Prostate gland (tissue), 2 donors: Measurements from ENCODE around the gene SVOPL. TPM values are rescaled to one million over a fixed set of nuclear protein-coding genes. Genes with fewer than 3 reads are reported as not detected.
"Not testable (repeated sequence)": the region's sequence is repeated elsewhere in the genome, so short reads cannot be mapped to it uniquely, and the experiment has no call there.

Experiments
- DNase-seq: peaks from one replicate; pipeline ENCODE4 v3.0.0-alpha.2; 2019; ENCODE audit warnings: low spot score
- H3K27ac ChIP-seq, 2 donors: fragments of 200-600 bp; sonication (generic); 2 replicates each; pipeline ENCODE4 v1.5.1; 2017 to 2019
- H3K27me3 ChIP-seq: fragments of 200-600 bp; sonication (generic); replicated peaks from 2 replicates; pipeline ENCODE4 v1.5.1; 2019; ENCODE audit not compliant: insufficient read depth
- H3K36me3 ChIP-seq, 2 donors: fragments of 200-600 bp; sonication (generic); 1 replicate in 1 of 2; 2 replicates in 1 of 2; pipeline versions ENCODE4 v1.5.1 to v1.8.1; 2017 to 2019
- H3K4me1 ChIP-seq: fragments of 200-600 bp; sonication (generic); replicated peaks from 2 replicates; pipeline ENCODE4 v1.5.1; 2019
- H3K4me3 ChIP-seq, 2 donors: fragments of 200-600 bp; sonication (generic); 2 replicates each; pipeline ENCODE4 v1.5.1; 2017 to 2019
- H3K9me3 ChIP-seq: fragments of 200-600 bp; sonication (generic); 2 replicates; pipeline ENCODE4 v1.5.1; 2017
- POLR2A ChIP-seq: fragments of 450-650 bp; IDR thresholded peaks from one replicate; pipeline ENCODE4 v1.6.1; 2016; ENCODE audit warnings: antibody characterized with exemption, mild to moderate bottlenecking
- POLR2AphosphoS5 ChIP-seq: sonication (generic); formaldehyde crosslinking; IDR thresholded peaks from one replicate; pipeline ENCODE4 v1.6.1; 2017; ENCODE audit warnings: antibody characterized with exemption
- WGBS: methylation state at CpG from one replicate; pipeline ENCODE4 v1.1.5; 2018; 5-methylcytosine and 5-hydroxymethylcytosine counted together
- intact Hi-C: fragments of 100-400 bp; cut with DNase I; formaldehyde crosslinking; loops from one replicate; pipeline ENCODE4 v1.14.2; 2022
- total RNA-seq, 2 donors: library from RNA; depleted of rRNA; stranded (reverse); fragments of >200 nt; gene quantifications; one replicate each; pipeline ENCODE4 v1.1.0, GENCODE V29; 2016
- TF ChIP-seq, protein P1 (sequence below), 4 experiments: fragments of 200-600 bp in 2 of 4; fragments of 450-650 bp in 2 of 4; sonication (generic) in 2 of 4; IDR thresholded peaks; 1 replicate in 3 of 4; 2 replicates in 1 of 4; pipeline ENCODE4 v1.5.1; 2016 to 2019; ENCODE audit warnings: antibody characterized with exemption in 4 of 4, mild to moderate bottlenecking in 2 of 4, moderate library complexity in 2 of 4

SVOPL gene
- total RNA-seq, 2 donors from 2014 or later, result 0.36 TPM; not detected in 1

DNA sequence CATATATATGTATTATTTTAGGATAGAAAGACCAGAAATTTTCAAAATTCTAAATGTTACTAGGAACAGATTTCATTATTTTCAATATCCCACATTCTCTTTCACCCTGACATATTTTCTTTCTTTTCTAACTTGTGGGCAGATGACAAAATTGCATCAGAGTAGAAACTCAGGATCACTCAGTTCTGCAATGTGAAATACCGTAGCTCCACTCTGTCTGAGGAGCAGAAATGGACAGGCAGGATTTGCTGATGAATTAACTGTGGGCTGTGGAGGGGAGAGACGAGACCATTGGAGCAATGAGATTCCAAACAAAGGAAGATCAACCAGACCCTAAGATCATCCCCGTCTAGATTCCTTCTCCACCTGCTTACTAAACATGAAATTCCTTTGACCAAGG lies 37.0 kb upstream of the SVOPL start:
- intact Hi-C loops, result loop anchor here (10.0 kb wide), 1 partner anchor 573 kb away; no protein-coding TSS in a partner anchor
- no peaks in the 10 kb centered on the region for H3K36me3 ChIP-seq
- H3K4me1 ChIP-seq, result no peaks in the 10 kb centered on the region
- TF ChIP-seq, protein P1, sequence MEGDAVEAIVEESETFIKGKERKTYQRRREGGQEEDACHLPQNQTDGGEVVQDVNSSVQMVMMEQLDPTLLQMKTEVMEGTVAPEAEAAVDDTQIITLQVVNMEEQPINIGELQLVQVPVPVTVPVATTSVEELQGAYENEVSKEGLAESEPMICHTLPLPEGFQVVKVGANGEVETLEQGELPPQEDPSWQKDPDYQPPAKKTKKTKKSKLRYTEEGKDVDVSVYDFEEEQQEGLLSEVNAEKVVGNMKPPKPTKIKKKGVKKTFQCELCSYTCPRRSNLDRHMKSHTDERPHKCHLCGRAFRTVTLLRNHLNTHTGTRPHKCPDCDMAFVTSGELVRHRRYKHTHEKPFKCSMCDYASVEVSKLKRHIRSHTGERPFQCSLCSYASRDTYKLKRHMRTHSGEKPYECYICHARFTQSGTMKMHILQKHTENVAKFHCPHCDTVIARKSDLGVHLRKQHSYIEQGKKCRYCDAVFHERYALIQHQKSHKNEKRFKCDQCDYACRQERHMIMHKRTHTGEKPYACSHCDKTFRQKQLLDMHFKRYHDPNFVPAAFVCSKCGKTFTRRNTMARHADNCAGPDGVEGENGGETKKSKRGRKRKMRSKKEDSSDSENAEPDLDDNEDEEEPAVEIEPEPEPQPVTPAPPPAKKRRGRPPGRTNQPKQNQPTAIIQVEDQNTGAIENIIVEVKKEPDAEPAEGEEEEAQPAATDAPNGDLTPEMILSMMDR (IDR thresholded peaks at IDR 0.05), result no peak
- no peak for TF ChIP-seq POLR2AphosphoS5
- TF ChIP-seq POLR2A, result no peak
- 54% methylated on average over 3 of the region's 3 CpGs for WGBS
- H3K27me3 ChIP-seq, result no peaks in the 10 kb centered on the region
- H3K4me3 ChIP-seq, result no peak overlapping the region
- no peak for DNase-seq
- H3K27ac ChIP-seq, result no peak overlapping the region
- no peaks in the 10 kb centered on the region for H3K9me3 ChIP-seq

DNA sequence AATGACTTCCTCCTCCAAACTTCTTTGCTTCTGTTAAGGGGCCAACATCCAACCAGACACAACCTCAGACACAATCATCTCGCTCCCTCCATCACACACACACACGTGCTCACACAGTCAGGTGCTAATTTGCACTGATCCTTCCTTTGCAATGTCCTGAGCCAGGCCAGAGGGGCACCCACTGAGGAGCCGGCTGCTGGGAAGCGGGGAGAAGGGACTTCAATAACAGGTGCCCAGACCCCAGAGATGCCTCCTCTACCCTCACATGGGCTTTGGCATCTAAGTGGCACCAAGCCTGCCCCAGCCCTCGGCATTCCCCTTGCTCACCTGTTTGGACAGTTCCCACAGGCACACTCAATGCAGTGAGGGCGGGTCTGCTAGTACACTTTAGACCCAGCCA lies 34.2 kb upstream of the SVOPL start:
- intact Hi-C loops, result loop anchor here (10.0 kb wide), 1 partner anchor 571 kb away; no protein-coding TSS in a partner anchor
- 76% methylated on average over 6 of the region's 6 CpGs for WGBS
- TF ChIP-seq POLR2A (no peak), POLR2AphosphoS5 (no peak)
- TF ChIP-seq, protein P1 (IDR thresholded peaks at IDR 0.05), result no peak

DNA sequence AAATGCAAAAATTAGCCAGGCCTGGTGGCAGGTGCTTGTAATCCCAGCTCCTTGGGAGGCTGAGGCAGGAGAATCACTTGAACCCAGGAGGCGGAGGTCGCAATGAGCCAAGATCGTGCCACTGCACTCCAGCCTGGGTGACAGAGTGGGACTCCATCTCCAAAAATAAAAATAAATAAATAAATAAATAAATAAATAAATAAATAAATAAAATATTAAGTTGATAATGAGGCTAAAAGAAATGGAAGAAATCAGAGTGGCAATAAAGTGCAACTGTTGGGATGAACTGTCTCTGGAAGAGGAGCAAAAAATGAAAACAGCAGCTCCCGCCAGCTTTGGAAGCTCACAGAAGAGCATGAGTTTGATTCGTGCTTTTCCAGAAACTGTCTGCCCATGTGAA lies 30.6 kb upstream of the SVOPL start:
- not testable (repeated sequence) for H3K9me3 ChIP-seq, H3K27me3 ChIP-seq, DNase-seq, H3K36me3 ChIP-seq, H3K27ac ChIP-seq, H3K4me1 ChIP-seq, H3K4me3 ChIP-seq
- 98% methylated on average over 5 of the region's 5 CpGs for WGBS
- intact Hi-C loops, result loop anchor here (10.0 kb wide), 1 partner anchor 567 kb away; no protein-coding TSS in a partner anchor

More for the DNA sequence above, 34.2 kb upstream of the SVOPL start:
- H3K9me3 ChIP-seq, result no peaks in the 10 kb centered on the region
- H3K27me3 ChIP-seq, result no peaks in the 10 kb centered on the region
- no peak for DNase-seq
- no peaks in the 10 kb centered on the region for H3K36me3 ChIP-seq
- H3K27ac ChIP-seq, result no peak overlapping the region
- no peaks in the 10 kb centered on the region for H3K4me1 ChIP-seq
- H3K4me3 ChIP-seq, result no peak overlapping the region

DNA sequence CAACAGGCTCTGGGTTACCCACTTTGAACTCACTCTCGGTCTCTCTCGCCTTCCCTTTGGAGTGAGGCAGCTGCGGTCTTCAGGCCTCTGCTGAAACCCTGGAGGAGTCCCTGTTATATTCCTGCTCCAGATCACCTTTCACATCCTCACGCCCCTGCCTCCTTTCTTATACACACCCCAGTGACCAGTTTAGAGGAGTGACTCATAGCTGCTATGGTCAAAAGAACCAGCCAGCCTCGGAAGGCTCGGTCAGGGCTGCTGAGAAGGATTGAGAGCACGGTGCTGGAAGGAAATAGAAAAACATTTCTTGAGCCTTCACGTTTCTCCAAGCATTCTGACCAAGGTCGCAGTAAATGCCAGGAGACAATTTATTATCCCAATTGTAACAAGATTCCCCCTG lies 28.3 kb upstream of the SVOPL start:
- no peak overlapping the region for H3K4me3 ChIP-seq
- TF ChIP-seq POLR2AphosphoS5, result no peak
- no peak for TF ChIP-seq POLR2A
- TF ChIP-seq, protein P1 (IDR thresholded peaks at IDR 0.05), result no peak
- H3K36me3 ChIP-seq, result no peaks in the 10 kb centered on the region
- WGBS, result 76% methylated on average over 9 of the region's 9 CpGs
- H3K9me3 ChIP-seq, result no peaks in the 10 kb centered on the region
- H3K4me1 ChIP-seq, result no peaks in the 10 kb centered on the region
- no peak overlapping the region for H3K27ac ChIP-seq
- no peaks in the 10 kb centered on the region for H3K27me3 ChIP-seq
- intact Hi-C loops, result no loop called here
- no peak for DNase-seq

DNA sequence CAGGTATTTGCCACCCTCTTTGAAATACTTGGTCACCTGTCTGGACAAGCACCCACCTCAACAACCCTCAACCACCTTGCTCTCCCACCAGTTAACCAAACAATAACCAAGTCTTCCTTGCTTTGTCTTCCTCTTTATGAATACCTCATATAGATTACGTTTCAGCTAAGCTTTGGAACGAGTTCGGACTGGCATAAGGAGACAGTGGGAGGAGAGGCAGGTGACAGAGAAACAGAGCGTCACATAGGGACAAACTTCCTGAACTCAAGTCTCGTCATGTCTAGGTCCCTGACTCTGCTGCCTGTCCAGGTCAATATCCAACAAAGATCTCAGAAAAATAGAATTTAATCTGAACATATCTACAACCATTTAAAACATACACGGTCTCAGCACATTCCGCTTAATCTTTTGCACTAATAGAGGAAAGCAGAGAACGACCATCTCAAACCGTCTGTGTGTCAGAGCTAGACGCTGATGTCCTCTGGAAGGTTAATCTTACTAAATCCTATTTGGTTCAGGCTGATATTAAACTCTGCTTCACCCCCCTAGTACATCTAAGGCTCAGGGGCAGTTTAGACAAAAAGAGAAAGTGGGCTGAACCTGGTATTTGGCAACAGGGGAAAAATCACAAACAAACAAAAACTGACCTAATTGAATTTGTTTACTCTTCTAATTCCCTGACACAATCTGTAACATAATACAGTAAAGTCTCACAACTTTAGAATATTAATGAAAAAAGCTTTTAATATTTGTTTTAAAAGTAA lies 26.4 kb upstream of the SVOPL start:
- H3K27ac ChIP-seq, result peak overlapping the region; percentile 9 to 42
- H3K27me3 ChIP-seq, result no peaks in the 10 kb centered on the region
- H3K36me3 ChIP-seq, result no peaks in the 10 kb centered on the region
- intact Hi-C loops, result no loop called here
- 47% methylated on average over 10 of the region's 10 CpGs for WGBS
- H3K9me3 ChIP-seq, result no peaks in the 10 kb centered on the region
- no peaks in the 10 kb centered on the region for H3K4me1 ChIP-seq
- TF ChIP-seq POLR2A, result no peak
- peak; percentile 66 for TF ChIP-seq POLR2AphosphoS5
- peak; percentile 54 for DNase-seq
- H3K4me3 ChIP-seq, result no peak overlapping the region

DNA sequence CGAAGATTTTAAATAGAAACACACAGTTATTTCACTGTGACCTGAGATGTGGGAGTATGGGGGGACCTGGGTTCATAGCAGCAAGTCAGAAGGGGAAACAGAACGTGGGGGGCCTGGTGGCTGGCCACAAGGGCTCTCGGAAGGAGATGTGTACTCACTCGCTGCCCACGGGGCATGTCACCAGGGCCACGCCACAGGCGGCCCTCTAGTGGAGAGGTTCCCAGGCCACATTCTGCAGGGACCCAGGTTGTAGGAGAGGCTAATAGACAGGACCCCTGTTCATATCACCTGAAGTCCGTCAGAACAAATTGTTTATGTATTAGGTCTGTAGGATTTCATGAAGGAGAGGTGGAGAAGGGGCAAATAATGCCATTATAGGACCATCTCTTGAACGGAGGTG lies 25.1 kb upstream of the SVOPL start:
- WGBS, result 76% methylated on average over 9 of the region's 9 CpGs
- no peaks in the 10 kb centered on the region for H3K27me3 ChIP-seq
- H3K36me3 ChIP-seq, result no peaks in the 10 kb centered on the region
- H3K27ac ChIP-seq, result no peak overlapping the region
- no peak overlapping the region for H3K4me3 ChIP-seq
- intact Hi-C loops, result no loop called here
- H3K9me3 ChIP-seq, result no peaks in the 10 kb centered on the region
- TF ChIP-seq, protein P1 (IDR thresholded peaks at IDR 0.05), result no peak
- TF ChIP-seq POLR2A (no peak), POLR2AphosphoS5 (no peak)
- no peaks in the 10 kb centered on the region for H3K4me1 ChIP-seq
- no peak for DNase-seq
